CD4-positive, alpha-beta T cell treated with Interleukin-10 for 1 hour (primary cell): ENCODE data around the gene CYB5R4.

Source experiments
- DNase-seq: peaks from one replicate; pipeline ENCODE4 v3.0.0-alpha.2; 2020

Gene CYB5R4

GRCh38 chr6:83859410-83860358 lies at the start of gene CYB5R4:
TSS of gene CYB5R4 (plus strand) at chr6:83859689. CDS start at chr6:83859783, 94 bp downstream.
- peak; percentile 94 for DNase-seq

- no peak for DNase-seq
Measured at GRCh38 chr6:83812595-83812994, 46.9 kb upstream of the CYB5R4 start.

GRCh38 chr6:83815631-83816272 lies 43.7 kb upstream of the CYB5R4 start:
- no peak for DNase-seq

GRCh38 chr6:83822629-83823169 lies 36.8 kb upstream of the CYB5R4 start:
- DNase-seq: no peak

- no peak for DNase-seq
Measured at GRCh38 chr6:83824388-83824801, 35.1 kb upstream of the CYB5R4 start.

- DNase-seq: no peak
Measured at GRCh38 chr6:83824831-83825230, 34.7 kb upstream of the CYB5R4 start.

- no peak for DNase-seq
Measured at GRCh38 chr6:83827050-83827449, 32.4 kb upstream of the CYB5R4 start.

GRCh38 chr6:83838727-83839126 lies 20.8 kb upstream of the CYB5R4 start:
- DNase-seq: no peak

- DNase-seq: no peak
Measured at GRCh38 chr6:83844170-83844569, 15.3 kb upstream of the CYB5R4 start.

- DNase-seq: no peak
Measured at GRCh38 chr6:83846291-83846690, 13.2 kb upstream of the CYB5R4 start.

GRCh38 chr6:83847179-83847578 lies 12.3 kb upstream of the CYB5R4 start:
- no peak for DNase-seq

GRCh38 chr6:83849127-83849526 lies 10.4 kb upstream of the CYB5R4 start:
- no peak for DNase-seq

- no peak for DNase-seq
Measured at GRCh38 chr6:83849610-83850009, 9.9 kb upstream of the CYB5R4 start.

- no peak for DNase-seq
Measured at GRCh38 chr6:83852528-83853177, 6.8 kb upstream of the CYB5R4 start.

- no peak for DNase-seq
Measured at GRCh38 chr6:83853178-83854000, 6.1 kb upstream of the CYB5R4 start, which contains the start of gene RIPPLY2. TSS of gene RIPPLY2 (plus strand) at chr6:83853360. CDS start at chr6:83853417, 57 bp downstream.

- no peak for DNase-seq
Measured at GRCh38 chr6:83854001-83854501, 5.4 kb upstream of the CYB5R4 start.

- no peak for DNase-seq
Measured at GRCh38 chr6:83854766-83855165, 4.7 kb upstream of the CYB5R4 start.

GRCh38 chr6:83860359-83860755 lies 868 bp downstream of the CYB5R4 start:
- DNase-seq: peak; percentile 1

- DNase-seq: no peak
Measured at GRCh38 chr6:83860782-83861495, 1.4 kb downstream of the CYB5R4 start.

- no peak for DNase-seq
Measured at GRCh38 chr6:83862776-83863471, 3.4 kb downstream of the CYB5R4 start.

GRCh38 chr6:83867043-83867442 lies 7.6 kb downstream of the CYB5R4 start:
- DNase-seq: no peak
